NCI-H2081 treated with DMSO at 0.1 percent for 48 hours (cell line): ENCODE data around the gene ERBB3.
A peak's percentile ranks its signal among the peaks of the same experiment; 100 is the strongest.

Experiments used
- DNase-seq: peaks from one replicate; lab custom pipeline; 2025; lab: John Stamatoyannopoulos, UW

ERBB3 gene

GRCh38 chr12:56078931-56079722, 838 bp upstream of the ERBB3 start:
- no peak for DNase-seq

DNA sequence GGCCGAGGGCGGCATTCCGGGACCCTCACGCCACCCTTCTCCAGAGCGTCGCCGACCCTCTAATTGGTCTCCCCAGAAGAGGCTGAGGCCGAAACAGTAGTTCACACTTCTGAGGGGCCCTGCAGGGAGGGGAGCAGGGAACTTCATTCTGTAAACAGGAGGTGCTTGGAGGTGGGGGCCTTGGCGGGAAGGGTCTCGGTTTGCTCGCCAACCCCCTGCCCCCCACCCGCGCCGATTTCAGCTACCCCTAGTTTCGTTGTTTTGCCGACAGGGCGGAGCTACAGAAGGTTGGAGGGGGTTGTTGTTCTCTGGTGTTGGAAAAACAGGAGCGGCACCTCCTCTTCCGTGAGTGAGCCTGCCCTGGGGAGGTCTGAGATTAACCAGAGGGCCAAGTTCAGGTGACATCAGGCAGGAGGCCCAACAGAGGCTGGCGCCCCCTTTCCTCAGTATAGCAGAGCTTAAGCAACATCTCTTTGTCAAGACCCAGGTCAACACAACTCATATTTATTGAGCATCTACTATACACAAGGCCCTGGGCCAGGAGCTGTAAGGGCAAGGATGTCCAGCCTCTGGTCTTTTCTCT, 682 bp downstream of the ERBB3 start:
- DNase-seq, result no peak

- no peak for DNase-seq
These were observed 1.7 kb downstream of the ERBB3 start for GRCh38 chr12:56081393-56082347.

DNA sequence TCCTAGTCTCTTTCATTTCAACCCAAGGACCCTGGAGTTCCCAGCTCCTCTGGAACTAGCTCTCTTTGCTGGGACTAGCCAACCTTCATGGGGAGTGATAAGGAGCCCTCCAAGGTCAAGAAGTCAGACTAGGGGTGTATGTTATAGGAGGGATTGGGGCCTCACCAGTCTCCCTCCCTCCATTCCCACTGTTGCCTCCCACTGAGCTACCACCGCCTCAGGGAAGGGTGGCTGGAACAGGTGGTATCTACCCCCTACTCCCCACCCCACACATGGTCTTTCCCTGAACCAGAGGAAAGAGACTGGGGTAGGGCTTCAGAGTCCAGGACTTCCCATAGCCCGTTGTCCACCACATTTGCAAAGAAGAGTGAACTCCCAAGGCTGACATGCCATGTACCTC, 2.4 kb downstream of the ERBB3 start:
- no peak for DNase-seq

DNA sequence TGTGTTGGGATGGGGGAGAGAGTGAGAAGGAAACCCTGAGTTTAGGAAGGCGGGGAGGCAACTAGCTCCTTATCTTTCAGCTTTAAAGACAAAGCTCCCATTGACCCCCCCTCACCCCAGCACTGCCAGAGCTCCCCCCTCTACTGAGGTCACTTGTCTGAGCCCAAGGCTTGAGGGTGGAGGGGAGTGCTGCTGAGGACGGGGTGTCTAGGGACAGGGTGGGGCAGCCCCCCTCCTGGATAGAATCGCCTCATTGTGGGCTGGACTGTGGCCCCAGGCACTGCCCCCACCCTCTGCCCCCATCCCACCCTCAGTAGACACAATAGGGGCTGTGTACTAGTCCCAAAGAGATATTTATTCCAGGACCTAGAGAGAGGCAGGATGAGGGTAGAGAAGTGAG, 3.0 kb downstream of the ERBB3 start:
- DNase-seq, result no peak

- DNase-seq, result no peak
These were observed 5.1 kb downstream of the ERBB3 start for GRCh38 chr12:56084958-56085543.

- DNase-seq, result no peak
These were observed 6.1 kb downstream of the ERBB3 start for GRCh38 chr12:56086096-56086495.

GRCh38 chr12:56086608-56087007, 6.6 kb downstream of the ERBB3 start:
- no peak for DNase-seq

DNA sequence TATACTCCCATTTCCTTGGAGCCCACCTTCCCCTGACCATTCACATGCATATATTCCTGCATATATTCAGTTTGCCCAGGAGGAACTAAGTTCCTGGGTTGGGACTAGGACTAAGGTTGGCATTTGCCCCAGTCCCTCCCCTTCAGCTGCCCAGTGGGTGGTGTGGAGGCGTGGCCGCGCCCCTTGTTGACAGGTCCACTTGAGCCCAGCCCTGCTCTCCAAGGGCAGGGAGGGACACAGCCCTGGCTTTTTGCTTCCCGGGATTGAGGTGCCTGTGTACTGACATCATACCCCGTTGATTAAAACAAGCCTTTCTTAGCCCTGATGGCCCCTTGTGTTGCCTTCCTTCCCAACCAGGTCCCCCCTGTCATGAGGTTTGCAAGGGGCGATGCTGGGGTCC, 7.3 kb downstream of the ERBB3 start:
- DNase-seq, result no peak

DNA sequence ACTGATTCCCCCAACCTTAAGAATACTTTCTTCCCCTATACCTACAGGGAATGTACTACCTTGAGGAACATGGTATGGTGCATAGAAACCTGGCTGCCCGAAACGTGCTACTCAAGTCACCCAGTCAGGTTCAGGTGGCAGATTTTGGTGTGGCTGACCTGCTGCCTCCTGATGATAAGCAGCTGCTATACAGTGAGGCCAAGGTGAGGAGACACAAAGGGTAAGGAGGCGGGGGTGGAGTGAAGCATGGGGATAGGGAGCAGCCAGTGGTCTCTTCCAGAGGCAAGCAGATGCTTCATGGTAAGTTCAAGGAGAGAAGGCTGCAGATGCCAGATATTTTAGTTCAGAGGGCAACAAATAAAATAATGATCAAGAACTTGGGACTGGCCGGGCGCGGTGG, 17.8 kb downstream of the ERBB3 start:
- no peak for DNase-seq

GRCh38 chr12:56098592-56098991, 18.6 kb downstream of the ERBB3 start:
- no peak for DNase-seq

- no peak for DNase-seq
These were observed 19.8 kb downstream of the ERBB3 start for GRCh38 chr12:56099787-56100186.

DNA sequence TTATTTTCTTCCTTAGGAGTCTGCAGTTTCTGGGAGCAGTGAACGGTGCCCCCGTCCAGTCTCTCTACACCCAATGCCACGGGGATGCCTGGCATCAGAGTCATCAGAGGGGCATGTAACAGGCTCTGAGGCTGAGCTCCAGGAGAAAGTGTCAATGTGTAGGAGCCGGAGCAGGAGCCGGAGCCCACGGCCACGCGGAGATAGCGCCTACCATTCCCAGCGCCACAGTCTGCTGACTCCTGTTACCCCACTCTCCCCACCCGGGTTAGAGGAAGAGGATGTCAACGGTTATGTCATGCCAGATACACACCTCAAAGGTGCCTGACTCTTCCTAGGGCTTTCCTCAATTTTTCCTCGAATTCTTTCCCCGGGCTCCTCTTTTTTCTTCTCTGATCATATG, 21.1 kb downstream of the ERBB3 start:
- DNase-seq, result no peak

DNA sequence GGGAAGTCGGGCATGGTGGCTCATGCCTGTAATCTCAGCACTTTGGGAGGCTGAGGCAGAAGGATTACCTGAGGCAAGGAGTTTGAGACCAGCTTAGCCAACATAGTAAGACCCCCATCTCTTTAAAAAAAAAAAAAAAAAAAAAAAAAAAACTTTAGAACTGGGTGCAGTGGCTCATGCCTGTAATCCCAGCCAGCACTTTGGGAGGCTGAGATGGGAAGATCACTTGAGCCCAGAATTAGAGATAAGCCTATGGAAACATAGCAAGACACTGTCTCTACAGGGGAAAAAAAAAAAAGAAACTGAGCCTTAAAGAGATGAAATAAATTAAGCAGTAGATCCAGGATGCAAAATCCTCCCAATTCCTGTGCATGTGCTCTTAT, 22.7 kb downstream of the ERBB3 start:
- no peak for DNase-seq

GRCh38 chr12:56103066-56103711, 23.2 kb downstream of the ERBB3 start:
- DNase-seq, result no peak

- DNase-seq, result no peak
These were observed 23.8 kb downstream of the ERBB3 start for GRCh38 chr12:56103823-56104108.

GRCh38 chr12:56104109-56104814, 24.3 kb downstream of the ERBB3 start, which contains the start of gene PA2G4:
Gene PA2G4 (plus strand): TSS chr12:56104559. CDS start chr12:56104738, 179 bp downstream.
- DNase-seq, result peak; percentile 94

- no peak for DNase-seq
These were observed 25.0 kb downstream of the ERBB3 start for GRCh38 chr12:56104815-56105608.

DNA sequence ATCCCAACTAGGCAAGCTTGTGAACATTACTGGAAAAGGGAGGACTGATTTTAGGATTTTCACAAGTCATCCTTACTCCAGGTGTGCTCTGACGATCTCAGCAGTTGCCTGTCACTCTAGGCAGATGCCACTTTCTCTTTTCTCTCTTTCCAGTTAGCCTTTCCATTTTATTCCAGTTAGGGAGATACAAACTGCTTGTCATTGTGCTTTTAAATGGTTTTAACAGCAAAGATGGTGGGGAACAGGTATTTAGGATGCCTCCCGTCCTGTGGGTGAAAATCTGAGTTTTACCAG, 25.6 kb downstream of the ERBB3 start:
- DNase-seq, result no peak

DNA sequence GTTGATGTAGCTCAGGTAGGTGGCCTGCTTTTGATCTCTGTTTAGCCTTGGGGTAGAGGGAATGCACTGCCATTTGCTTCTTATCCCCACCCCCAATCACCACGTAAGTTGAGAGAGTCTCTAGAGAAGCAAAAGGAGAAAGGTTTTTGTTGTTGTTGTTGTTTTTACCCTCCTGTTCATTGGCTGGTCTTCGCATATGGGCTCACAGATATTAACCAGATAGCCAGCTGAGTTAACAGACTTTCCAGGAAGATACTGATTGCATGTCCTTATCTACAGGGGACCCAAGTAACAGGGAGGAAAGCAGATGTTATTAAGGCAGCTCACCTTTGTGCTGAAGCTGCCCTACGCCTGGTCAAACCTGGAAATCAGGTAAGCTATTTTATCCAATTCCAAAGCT, 27.3 kb downstream of the ERBB3 start:
- DNase-seq, result no peak

DNA sequence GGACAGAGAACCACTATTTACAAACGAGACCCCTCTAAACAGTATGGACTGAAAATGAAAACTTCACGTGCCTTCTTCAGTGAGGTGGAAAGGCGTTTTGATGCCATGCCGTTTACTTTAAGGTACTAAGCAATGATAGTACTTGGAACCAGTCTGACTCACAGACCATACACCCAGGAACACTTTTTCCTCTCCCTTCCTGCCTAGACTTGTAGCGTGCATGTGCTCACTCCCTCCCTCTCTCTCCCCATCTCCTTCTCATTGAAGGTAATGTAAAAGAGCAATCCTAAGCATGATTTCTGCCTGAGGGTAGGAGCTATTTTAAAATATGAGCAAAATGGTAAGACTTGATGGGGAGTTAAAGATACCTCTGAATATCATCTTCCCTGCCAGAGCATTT, 30.6 kb downstream of the ERBB3 start:
- no peak for DNase-seq
